Measurements from ENCODE around the gene KLF1.
A peak's percentile ranks its signal among the peaks of the same experiment; 100 is the strongest.

Gene KLF1

DNA sequence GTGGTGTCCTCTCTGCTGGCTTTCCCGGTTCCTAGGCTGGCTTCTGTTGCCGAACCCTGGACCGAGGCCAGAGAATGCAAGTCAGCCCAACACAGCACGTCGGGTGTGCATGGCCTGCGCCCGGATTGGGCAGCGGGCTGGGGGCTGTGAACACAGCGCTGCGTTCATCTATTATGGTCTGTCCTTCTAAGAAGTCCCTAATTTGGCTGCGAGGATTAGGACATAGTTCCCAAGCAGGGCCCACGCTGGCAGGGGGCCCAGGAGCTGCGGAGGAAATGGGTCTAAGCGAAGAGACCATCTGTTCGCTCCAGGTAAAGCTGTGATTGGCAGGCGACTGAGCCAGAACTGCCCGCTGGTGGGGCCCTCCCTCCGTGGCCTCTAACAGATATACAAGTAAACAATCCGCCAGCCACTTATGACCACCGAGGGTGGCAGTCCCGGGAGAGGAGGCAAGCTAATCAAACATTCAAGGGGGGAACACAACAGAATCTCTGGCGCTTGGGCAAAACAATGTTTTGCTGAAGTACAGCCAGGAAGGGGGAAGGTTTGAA lies 26.1 kb upstream of the KLF1 start (continued):
- TF ChIP-seq, protein P1, sequence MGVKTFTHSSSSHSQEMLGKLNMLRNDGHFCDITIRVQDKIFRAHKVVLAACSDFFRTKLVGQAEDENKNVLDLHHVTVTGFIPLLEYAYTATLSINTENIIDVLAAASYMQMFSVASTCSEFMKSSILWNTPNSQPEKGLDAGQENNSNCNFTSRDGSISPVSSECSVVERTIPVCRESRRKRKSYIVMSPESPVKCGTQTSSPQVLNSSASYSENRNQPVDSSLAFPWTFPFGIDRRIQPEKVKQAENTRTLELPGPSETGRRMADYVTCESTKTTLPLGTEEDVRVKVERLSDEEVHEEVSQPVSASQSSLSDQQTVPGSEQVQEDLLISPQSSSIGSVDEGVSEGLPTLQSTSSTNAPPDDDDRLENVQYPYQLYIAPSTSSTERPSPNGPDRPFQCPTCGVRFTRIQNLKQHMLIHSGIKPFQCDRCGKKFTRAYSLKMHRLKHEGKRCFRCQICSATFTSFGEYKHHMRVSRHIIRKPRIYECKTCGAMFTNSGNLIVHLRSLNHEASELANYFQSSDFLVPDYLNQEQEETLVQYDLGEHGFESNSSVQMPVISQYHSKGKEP (tag by site-specific recombination; IDR thresholded peaks at IDR 0.05): peak; percentile 96
- 0 out of 2 replicates have a peak, but pooled peaks have one; percentile 17 for TF ChIP-seq ZNF843 (tag by site-specific recombination; IDR thresholded peaks at IDR 0.05)

DNA sequence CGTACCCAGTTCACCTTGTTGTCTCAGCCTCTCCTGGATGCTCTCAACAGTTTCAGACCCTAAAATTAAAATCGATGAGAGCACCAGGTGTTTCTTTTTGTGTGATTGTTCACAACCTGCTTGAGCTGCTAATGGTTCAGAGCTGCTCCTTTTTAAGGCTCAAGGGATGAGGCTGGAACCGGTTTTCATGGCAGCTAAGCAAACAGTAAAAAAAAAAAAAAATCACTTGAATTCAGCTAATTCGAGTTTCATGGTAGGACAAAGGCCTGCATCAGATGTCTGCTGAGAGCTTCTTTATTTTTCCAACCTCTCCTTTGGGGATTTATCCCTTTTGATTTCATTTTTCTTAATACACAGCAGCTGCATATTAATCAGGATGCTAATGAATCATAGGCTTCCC lies 25.6 kb upstream of the KLF1 start:
- Histone ChIP-seq H3K9me3 (ENCODE audit: control insufficient read depth, insufficient read depth, low read depth, low read length) (no peaks in the 10 kb centered on the region), H3K36me3 (ENCODE audit: control insufficient read depth in 2 of 2, insufficient read depth in 1 of 2, low read length in 2 of 2) (no peaks in the 10 kb centered on the region), H3K27ac (ENCODE audit: extremely low read depth, low read depth, low read length) (peak overlapping the region; percentile 48), H3K4me1 (ENCODE audit: control insufficient read depth, insufficient read depth, low read length) (peaks cover 13% of the 10 kb centered on the region), H3K4me3 (ENCODE audit: low read depth, low read length) (no peak overlapping the region)
- ChIA-PET CTCF (interaction anchor here (0.6 to 1.0 kb wide), 3 partner anchors 53 to 154 kb away, joined by 3 to 6 read pairs (median 4); no protein-coding TSS in a partner anchor), POLR2A (interaction anchor here (1.1 kb wide), 1 partner anchor 22 kb away, joined by 3 read pairs; the partner anchor contains the start of gene GCDH)
- TF ChIP-seq ZNF114 (tag by site-specific recombination; IDR thresholded peaks at IDR 0.05) (no peak), SP7 (tag by site-specific recombination; IDR thresholded peaks at IDR 0.05) (no peak), ZNF10 (tag by site-specific recombination; IDR thresholded peaks at IDR 0.05) (no peak), HOXD13 (CRISPR knock-in tag; IDR thresholded peaks at IDR 0.05; ENCODE audit: borderline replicate concordance) (no peak), ZBTB7A (tag by site-specific recombination; IDR thresholded peaks at IDR 0.05; ENCODE audit: low read depth) (no peak), YY1 (tag by site-specific recombination; IDR thresholded peaks at IDR 0.05) (no peak), ZSCAN30 (tag by site-specific recombination; IDR thresholded peaks at IDR 0.05) (no peak), ZNF623 (tag by site-specific recombination; IDR thresholded peaks at IDR 0.05) (no peak), ZNF146 (tag by site-specific recombination; IDR thresholded peaks at IDR 0.05) (no peak), ZEB2 (tag by site-specific recombination; IDR thresholded peaks at IDR 0.05) (no peak), SALL2 (tag by site-specific recombination; IDR thresholded peaks at IDR 0.05; ENCODE audit: borderline replicate concordance) (no peak), ZNF274 (IDR thresholded peaks at IDR 0.05; ENCODE audit: low read length) (no peak), ZNF274 (tag by site-specific recombination; IDR thresholded peaks at IDR 0.05; ENCODE audit: borderline replicate concordance) (no peak), IKZF3 (tag by site-specific recombination; IDR thresholded peaks at IDR 0.05) (no peak), OVOL3 (tag by site-specific recombination; IDR thresholded peaks at IDR 0.05) (no peak), ZNF324 (tag by site-specific recombination; IDR thresholded peaks at IDR 0.05) (no peak), MEIS1 (CRISPR knock-in tag; IDR thresholded peaks at IDR 0.05; ENCODE audit: borderline replicate concordance) (no peak), ZNF132 (tag by site-specific recombination; IDR thresholded peaks at IDR 0.05; ENCODE audit: borderline replicate concordance) (no peak), ZNF529 (tag by site-specific recombination; IDR thresholded peaks at IDR 0.05; ENCODE audit: insufficient replicate concordance) (no peak)
- TF ChIP-seq, protein P2, sequence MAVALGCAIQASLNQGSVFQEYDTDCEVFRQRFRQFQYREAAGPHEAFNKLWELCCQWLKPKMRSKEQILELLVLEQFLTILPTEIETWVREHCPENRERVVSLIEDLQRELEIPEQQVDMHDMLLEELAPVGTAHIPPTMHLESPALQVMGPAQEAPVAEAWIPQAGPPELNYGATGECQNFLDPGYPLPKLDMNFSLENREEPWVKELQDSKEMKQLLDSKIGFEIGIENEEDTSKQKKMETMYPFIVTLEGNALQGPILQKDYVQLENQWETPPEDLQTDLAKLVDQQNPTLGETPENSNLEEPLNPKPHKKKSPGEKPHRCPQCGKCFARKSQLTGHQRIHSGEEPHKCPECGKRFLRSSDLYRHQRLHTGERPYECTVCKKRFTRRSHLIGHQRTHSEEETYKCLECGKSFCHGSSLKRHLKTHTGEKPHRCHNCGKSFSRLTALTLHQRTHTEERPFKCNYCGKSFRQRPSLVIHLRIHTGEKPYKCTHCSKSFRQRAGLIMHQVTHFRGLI (tag by site-specific recombination; IDR thresholded peaks at IDR 0.05): no peak
- TF ChIP-seq, protein P3, sequence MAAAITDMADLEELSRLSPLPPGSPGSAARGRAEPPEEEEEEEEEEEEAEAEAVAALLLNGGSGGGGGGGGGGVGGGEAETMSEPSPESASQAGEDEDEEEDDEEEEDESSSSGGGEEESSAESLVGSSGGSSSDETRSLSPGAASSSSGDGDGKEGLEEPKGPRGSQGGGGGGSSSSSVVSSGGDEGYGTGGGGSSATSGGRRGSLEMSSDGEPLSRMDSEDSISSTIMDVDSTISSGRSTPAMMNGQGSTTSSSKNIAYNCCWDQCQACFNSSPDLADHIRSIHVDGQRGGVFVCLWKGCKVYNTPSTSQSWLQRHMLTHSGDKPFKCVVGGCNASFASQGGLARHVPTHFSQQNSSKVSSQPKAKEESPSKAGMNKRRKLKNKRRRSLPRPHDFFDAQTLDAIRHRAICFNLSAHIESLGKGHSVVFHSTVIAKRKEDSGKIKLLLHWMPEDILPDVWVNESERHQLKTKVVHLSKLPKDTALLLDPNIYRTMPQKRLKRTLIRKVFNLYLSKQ (tag by site-specific recombination; IDR thresholded peaks at IDR 0.05; ENCODE audit: borderline replicate concordance): no peak

All from HEK293 (cell line).